ENCODE results near the gene PALD1.

DNA sequence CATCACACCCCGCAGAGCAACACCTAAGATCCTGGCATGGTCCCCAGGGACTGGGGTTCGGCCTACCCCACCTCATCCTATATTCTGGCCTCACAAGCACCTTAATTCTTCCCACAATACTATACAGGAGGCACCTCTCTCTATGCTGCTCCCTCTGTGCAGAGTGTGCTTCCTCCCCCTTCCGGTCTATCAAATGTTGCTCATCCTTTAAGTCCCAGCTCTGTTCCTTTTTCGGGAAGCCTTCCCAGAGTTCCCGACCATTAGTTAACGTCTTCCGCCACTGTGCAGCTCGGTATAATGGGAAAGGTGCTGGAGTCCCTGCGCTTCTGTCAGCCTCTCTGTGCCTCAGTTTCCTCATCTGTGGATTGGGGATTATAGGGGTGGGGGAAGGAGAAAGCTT lies 21.8 kb downstream of the PALD1 start:
- TF ChIP-seq, protein P1, sequence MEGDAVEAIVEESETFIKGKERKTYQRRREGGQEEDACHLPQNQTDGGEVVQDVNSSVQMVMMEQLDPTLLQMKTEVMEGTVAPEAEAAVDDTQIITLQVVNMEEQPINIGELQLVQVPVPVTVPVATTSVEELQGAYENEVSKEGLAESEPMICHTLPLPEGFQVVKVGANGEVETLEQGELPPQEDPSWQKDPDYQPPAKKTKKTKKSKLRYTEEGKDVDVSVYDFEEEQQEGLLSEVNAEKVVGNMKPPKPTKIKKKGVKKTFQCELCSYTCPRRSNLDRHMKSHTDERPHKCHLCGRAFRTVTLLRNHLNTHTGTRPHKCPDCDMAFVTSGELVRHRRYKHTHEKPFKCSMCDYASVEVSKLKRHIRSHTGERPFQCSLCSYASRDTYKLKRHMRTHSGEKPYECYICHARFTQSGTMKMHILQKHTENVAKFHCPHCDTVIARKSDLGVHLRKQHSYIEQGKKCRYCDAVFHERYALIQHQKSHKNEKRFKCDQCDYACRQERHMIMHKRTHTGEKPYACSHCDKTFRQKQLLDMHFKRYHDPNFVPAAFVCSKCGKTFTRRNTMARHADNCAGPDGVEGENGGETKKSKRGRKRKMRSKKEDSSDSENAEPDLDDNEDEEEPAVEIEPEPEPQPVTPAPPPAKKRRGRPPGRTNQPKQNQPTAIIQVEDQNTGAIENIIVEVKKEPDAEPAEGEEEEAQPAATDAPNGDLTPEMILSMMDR (IDR thresholded peaks at IDR 0.05): no peak
- TF ChIP-seq POLR2AphosphoS5 (IDR thresholded peaks at IDR 0.05): no peak
- TF ChIP-seq POLR2A (IDR thresholded peaks at IDR 0.05; ENCODE audit: low read depth): no peak
- TF ChIP-seq EP300 (IDR thresholded peaks at IDR 0.05): no peak

Measured in esophagus muscularis mucosa (tissue), 4 donors.